Heart left ventricle (tissue), 16 donors: ENCODE measurements around the gene BCAS1. TPM values are rescaled to one million over a fixed set of nuclear protein-coding genes. Genes with fewer than 3 reads are reported as not detected.

ENCODE experiments used
- ATAC-seq, 4 donors: fragments of 200-7000 bp; cut with Tn5 transposase; one replicate each; pipeline ENCODE4 v1.9.1; 2020 to 2022; ENCODE audit warnings: moderate library complexity in 4 of 4, mild to moderate bottlenecking in 3 of 4, moderate number of reproducible peaks in 1 of 4
- DNase-seq, 5 donors: peaks; one replicate each; pipeline ENCODE4 v3.0.0-alpha.2; 2020
- H3K27ac ChIP-seq, 12 donors: fragments of 200-600 bp; sonication (generic) in 4 of 12; one replicate each; pipeline versions ENCODE4 v1.5.0 to v1.8.0; 2016 to 2022; ENCODE audit warnings: mild to moderate bottlenecking in 2 of 12
- H3K27me3 ChIP-seq, 9 donors: fragments of 200-600 bp; sonication (generic) in 2 of 9; one replicate each; pipeline versions ENCODE4 v1.5.1 to v1.8.0; 2016 to 2022; ENCODE audit warnings: mild to moderate bottlenecking in 3 of 9
- H3K36me3 ChIP-seq, 9 donors: fragments of 200-600 bp; sonication (generic) in 2 of 9; one replicate each; pipeline versions ENCODE4 v1.5.0 to v1.8.0; 2018 to 2022; ENCODE audit warnings: mild to moderate bottlenecking in 2 of 9
- H3K4me1 ChIP-seq, 12 donors: fragments of 200-600 bp; sonication (generic) in 4 of 12; one replicate each; pipeline versions ENCODE4 v1.5.0 to v1.8.0; 2016 to 2022; ENCODE audit warnings: mild to moderate bottlenecking in 3 of 12
- H3K4me3 ChIP-seq, 12 donors: fragments of 200-600 bp; sonication (generic) in 4 of 12; one replicate each; pipeline versions ENCODE4 v1.5.0 to v1.8.0; 2017 to 2022; ENCODE audit warnings: mild to moderate bottlenecking in 9 of 12, moderate library complexity in 4 of 12
- H3K9me3 ChIP-seq, 12 donors: fragments of 200-600 bp; sonication (generic) in 4 of 12; one replicate each; pipeline versions ENCODE4 v1.5.0 to v1.8.0; 2016 to 2022; ENCODE audit warnings: mild to moderate bottlenecking in 1 of 12
- CTCF ChIP-seq, 12 donors: fragments of 200-600 bp; sonication (generic) in 4 of 12; IDR thresholded peaks; one replicate each; pipeline versions ENCODE4 v1.5.0 to v1.8.0; 2018 to 2022; ENCODE audit warnings: antibody characterized with exemption in 12 of 12, mild to moderate bottlenecking in 5 of 12
- POLR2A ChIP-seq, 2 donors: fragments of 450-650 bp; IDR thresholded peaks; one replicate each; pipeline ENCODE4 v1.6.1; 2017; ENCODE audit warnings: antibody characterized with exemption in 2 of 2, mild to moderate bottlenecking in 2 of 2, moderate library complexity in 2 of 2
- WGBS, 4 donors: extraction: QIAGEN DNeasy Blood & Tissue Kit in 2 of 4; methylation state at CpG; one replicate each; pipeline versions ENCODE4 v1.1.5 to v1.1.7; 2013 to 2018; 5-methylcytosine and 5-hydroxymethylcytosine counted together
- intact Hi-C, 10 donors: fragments of 100-400 bp; cut with DNase I; formaldehyde crosslinking; loops; one replicate each; pipeline versions ENCODE4 v1.11.1 to v1.14.2; 2022
- polyA plus RNA-seq, 2 donors: library from polyadenylated mRNA; stranded (reverse); fragments of 200-250 nt; gene quantifications; one replicate each; pipeline ENCODE4 v1.2.3, GENCODE V29; 2013
- total RNA-seq, 9 donors: library from RNA; depleted of rRNA in 2 of 9; stranded (reverse); fragments of >200 nt in 2 of 9; fragmentation: NEBNext Ultra II Directional in 3 of 9; extraction: Animal tissue kit (Norgen Biotek cat#: 25700) in 3 of 9; gene quantifications; one replicate each; pipeline versions ENCODE4 v1.1.0 to v1.2.4, GENCODE V29; 2016 to 2023
- donor health status: ischemic (EF 13 %, LVEDD 7.1; RV severe dilation, severe dysfunction).
- donor health status: healthy with polysubstance abuse.
- donor health status: DM: no; HTN: yes; CAD: no.
- donor health status: DM: no; HTN: no; CAD: no.
- donor health status: ischemic (EF 25% LVEDD 6.9; RV normal size, moderate dysfunction).
- donor health status: ischemic (EF 25% LVEDD 5.7; RV mildly dilated, moderate dysfunction).
- donor health status: healthy.
- donor health status: DM: yes; HTN: yes; CAD: no.
- donor health status: ischemic (EF 35%, LVEDD 5.7; RV mildly dilated, moderate dysfunction).
- donor health status: nonischemic (EF 11% LVEDD 7.7; RV severe dilation, severe dysfunction).
- donor health status: DM: yes; HTN: yes; CAD: no.
- donor health status: PGD.
- donor health status: ischemic (EF 29% LVEDD 5.4; RV normal size, mild dysfunction).
- donor health status: nonischemic (EF 23%, LVEDD 6.1; RV moderate dilation, normal function).

Gene BCAS1
- total and polyA plus RNA-seq, 11 donors: not detected

- Histone ChIP-seq H3K9me3 (no peaks in the 10 kb centered on the region), H3K27ac (no peak overlapping the region), H3K4me3 (no peak overlapping the region), H3K4me1 (peaks cover 0 to 6% (median 0%) of the 10 kb centered on the region in 12 donors), H3K27me3 (peaks cover 0 to 9% (median 0%) of the 10 kb centered on the region in 9 donors), H3K36me3 (no peaks in the 10 kb centered on the region)
- intact Hi-C loops: loop anchor here in 2 of 10 donors (5.0 kb wide), 1 partner anchor 545 kb away; no protein-coding TSS in a partner anchor
- DNase-seq (no peak), ATAC-seq (no peak)
- WGBS, 4 donors: 94 to 98% (median 95%) methylated on average over 2 of the region's 2 CpGs
- TF ChIP-seq POLR2A (IDR thresholded peaks at IDR 0.05) (no peak), CTCF (IDR thresholded peaks at IDR 0.05) (no peak)
Measured at GRCh38 chr20:54102543-54102942, 32.1 kb upstream of the BCAS1 start.

- TF ChIP-seq POLR2A (IDR thresholded peaks at IDR 0.05): no peak
- TF ChIP-seq CTCF (IDR thresholded peaks at IDR 0.05): no peak
- no peak for DNase-seq
- 80 to 92% (median 89%) methylated on average over 2 of the region's 2 CpGs for WGBS, 4 donors
- intact Hi-C loops: loop anchor here in 2 of 10 donors (5.0 kb wide), 1 partner anchor 547 kb away; no protein-coding TSS in a partner anchor
- H3K27ac ChIP-seq: no peak overlapping the region
- H3K4me3 ChIP-seq: no peak overlapping the region
- H3K36me3 ChIP-seq: no peaks in the 10 kb centered on the region
- no peaks in the 10 kb centered on the region for H3K4me1 ChIP-seq
- no peak for ATAC-seq
- H3K9me3 ChIP-seq: no peaks in the 10 kb centered on the region
- peaks cover 0 to 18% (median 0%) of the 10 kb centered on the region in 9 donors for H3K27me3 ChIP-seq
Measured at GRCh38 chr20:54100563-54100962, 30.2 kb upstream of the BCAS1 start.

- 95 to 100% (median 98%) methylated on average over 3 of the region's 3 CpGs for WGBS, 4 donors
- TF ChIP-seq CTCF (IDR thresholded peaks at IDR 0.05) (no peak), POLR2A (IDR thresholded peaks at IDR 0.05) (no peak)
- Histone ChIP-seq H3K27me3 (peaks cover 0 to 23% (median 0%) of the 10 kb centered on the region in 9 donors), H3K4me3 (no peak overlapping the region), H3K4me1 (no peaks in the 10 kb centered on the region), H3K36me3 (no peaks in the 10 kb centered on the region), H3K27ac (no peak overlapping the region), H3K9me3 (no peaks in the 10 kb centered on the region)
- no peak for DNase-seq
- intact Hi-C loops: loop anchor here in 6 of 10 donors (2.0 to 5.0 kb wide), 3 partner anchors 99 to 547 kb away; no protein-coding TSS in a partner anchor
- ATAC-seq: no peak
Measured at GRCh38 chr20:54099894-54100293, 29.5 kb upstream of the BCAS1 start.

- Histone ChIP-seq H3K36me3 (no peaks in the 10 kb centered on the region), H3K9me3 (no peaks in the 10 kb centered on the region), H3K4me1 (no peaks in the 10 kb centered on the region), H3K4me3 (no peak overlapping the region), H3K27me3 (peaks cover 0 to 20% (median 0%) of the 10 kb centered on the region in 9 donors), H3K27ac (no peak overlapping the region)
- 77 to 89% (median 85%) methylated on average over 3 of the region's 3 CpGs for WGBS, 4 donors
- TF ChIP-seq POLR2A (IDR thresholded peaks at IDR 0.05) (no peak), CTCF (IDR thresholded peaks at IDR 0.05) (no peak)
- ATAC-seq (no peak), DNase-seq (no peak)
- intact Hi-C loops: loop anchor here in 5 of 10 donors (2.0 to 5.0 kb wide), 3 partner anchors 101 to 549 kb away; no protein-coding TSS in a partner anchor
Measured at GRCh38 chr20:54098047-54098446, 27.7 kb upstream of the BCAS1 start.
